SK-N-SH treated with all-trans-retinoic acid at 6 μM for 48 hours (cell line): ENCODE data around the gene ELL3.

Experiments
- ARNTL ChIP-seq: fragments of 450-650 bp; formaldehyde crosslinking; IDR thresholded peaks from 2 replicates; pipeline ENCODE4 v1.5.0; 2020; ENCODE audit warnings: low read depth, mild to moderate bottlenecking, moderate library complexity, borderline replicate concordance
- ZFP30 ChIP-seq: fragments of 450-650 bp; formaldehyde crosslinking; IDR thresholded peaks from 2 replicates; pipeline ENCODE4 v1.5.0; 2022; ENCODE audit warnings: mild to moderate bottlenecking, moderate library complexity
- TF ChIP-seq, protein P1 (sequence below): fragments of 250-450 bp; sonication (Bioruptor Pico); IDR thresholded peaks from 2 replicates; pipeline ENCODE4 v1.5.1; 2020; ENCODE audit warnings: low read depth, mild to moderate bottlenecking, moderate library complexity
- TF ChIP-seq, protein P2 (sequence below): fragments of 250-450 bp; sonication (Bioruptor Pico); IDR thresholded peaks from 2 replicates; pipeline ENCODE4 v1.8.0; 2020; ENCODE audit warnings: mild to moderate bottlenecking, moderate library complexity, borderline replicate concordance

DNA sequence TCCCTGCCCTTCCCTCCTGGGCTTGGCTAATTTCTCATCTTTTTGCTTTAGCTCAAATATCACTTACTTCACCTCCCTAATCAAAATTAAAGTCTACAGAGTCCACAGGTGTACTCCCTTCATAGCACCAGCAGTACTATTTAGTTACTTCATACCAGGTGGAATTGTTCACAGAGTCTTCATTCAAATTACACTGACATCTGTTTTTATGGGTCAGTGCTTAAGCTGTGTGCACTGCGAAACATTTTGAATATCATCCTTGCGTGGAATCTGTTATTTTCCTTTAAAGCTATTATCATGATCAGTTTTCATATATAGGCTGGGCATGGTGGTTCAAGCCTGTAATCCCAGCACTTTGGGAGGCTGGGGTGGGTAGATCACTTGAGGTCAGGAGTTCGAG, 12.6 kb upstream of the ELL3 start:
- TF ChIP-seq ZFP30 (CRISPR knock-in tag) = no peak
- TF ChIP-seq ARNTL (CRISPR knock-in tag) = no peak
- TF ChIP-seq, protein P1, sequence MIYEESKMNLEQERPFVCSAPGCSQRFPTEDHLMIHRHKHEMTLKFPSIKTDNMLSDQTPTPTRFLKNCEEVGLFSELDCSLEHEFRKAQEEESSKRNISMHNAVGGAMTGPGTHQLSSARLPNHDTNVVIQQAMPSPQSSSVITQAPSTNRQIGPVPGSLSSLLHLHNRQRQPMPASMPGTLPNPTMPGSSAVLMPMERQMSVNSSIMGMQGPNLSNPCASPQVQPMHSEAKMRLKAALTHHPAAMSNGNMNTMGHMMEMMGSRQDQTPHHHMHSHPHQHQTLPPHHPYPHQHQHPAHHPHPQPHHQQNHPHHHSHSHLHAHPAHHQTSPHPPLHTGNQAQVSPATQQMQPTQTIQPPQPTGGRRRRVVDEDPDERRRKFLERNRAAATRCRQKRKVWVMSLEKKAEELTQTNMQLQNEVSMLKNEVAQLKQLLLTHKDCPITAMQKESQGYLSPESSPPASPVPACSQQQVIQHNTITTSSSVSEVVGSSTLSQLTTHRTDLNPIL (CRISPR knock-in tag) = no peak
- TF ChIP-seq, protein P2, sequence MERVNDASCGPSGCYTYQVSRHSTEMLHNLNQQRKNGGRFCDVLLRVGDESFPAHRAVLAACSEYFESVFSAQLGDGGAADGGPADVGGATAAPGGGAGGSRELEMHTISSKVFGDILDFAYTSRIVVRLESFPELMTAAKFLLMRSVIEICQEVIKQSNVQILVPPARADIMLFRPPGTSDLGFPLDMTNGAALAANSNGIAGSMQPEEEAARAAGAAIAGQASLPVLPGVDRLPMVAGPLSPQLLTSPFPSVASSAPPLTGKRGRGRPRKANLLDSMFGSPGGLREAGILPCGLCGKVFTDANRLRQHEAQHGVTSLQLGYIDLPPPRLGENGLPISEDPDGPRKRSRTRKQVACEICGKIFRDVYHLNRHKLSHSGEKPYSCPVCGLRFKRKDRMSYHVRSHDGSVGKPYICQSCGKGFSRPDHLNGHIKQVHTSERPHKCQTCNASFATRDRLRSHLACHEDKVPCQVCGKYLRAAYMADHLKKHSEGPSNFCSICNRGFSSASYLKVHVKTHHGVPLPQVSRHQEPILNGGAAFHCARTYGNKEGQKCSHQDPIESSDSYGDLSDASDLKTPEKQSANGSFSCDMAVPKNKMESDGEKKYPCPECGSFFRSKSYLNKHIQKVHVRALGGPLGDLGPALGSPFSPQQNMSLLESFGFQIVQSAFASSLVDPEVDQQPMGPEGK (CRISPR knock-in tag) = no peak
